Right renal pelvis (tissue), 4 donors: ENCODE measurements around the gene STX8. TPM values are rescaled to one million over a fixed set of nuclear protein-coding genes. Genes with fewer than 3 reads are reported as not detected.
"Not testable (repeated sequence)": the region's sequence is repeated elsewhere in the genome, so short reads cannot be mapped to it uniquely, and the experiment has no call there.

ENCODE experiments used
- DNase-seq, 4 donors: peaks; one replicate each; pipeline ENCODE4 v3.0.0-alpha.2; 2013; ENCODE audit warnings: low read depth in 4 of 4, low spot score in 3 of 4, missing footprints in 1 of 4
- polyA plus RNA-seq, 4 donors: library from polyadenylated mRNA; unstranded; fragments of 120-200 nt; gene quantifications; one replicate each; pipeline ENCODE4 v1.2.1, GENCODE V29; 2013; ENCODE audit not compliant: insufficient read length in 4 of 4

The STX8 gene
- polyA plus RNA-seq, 4 donors = 64.2 to 66.9 (median 64.6) TPM

GRCh38 chr17:9408868-9409829 lies 166.5 kb downstream of the STX8 start:
- DNase-seq = no peak

GRCh38 chr17:9408381-9408780 lies 167.2 kb downstream of the STX8 start:
- DNase-seq = no peak

DNA sequence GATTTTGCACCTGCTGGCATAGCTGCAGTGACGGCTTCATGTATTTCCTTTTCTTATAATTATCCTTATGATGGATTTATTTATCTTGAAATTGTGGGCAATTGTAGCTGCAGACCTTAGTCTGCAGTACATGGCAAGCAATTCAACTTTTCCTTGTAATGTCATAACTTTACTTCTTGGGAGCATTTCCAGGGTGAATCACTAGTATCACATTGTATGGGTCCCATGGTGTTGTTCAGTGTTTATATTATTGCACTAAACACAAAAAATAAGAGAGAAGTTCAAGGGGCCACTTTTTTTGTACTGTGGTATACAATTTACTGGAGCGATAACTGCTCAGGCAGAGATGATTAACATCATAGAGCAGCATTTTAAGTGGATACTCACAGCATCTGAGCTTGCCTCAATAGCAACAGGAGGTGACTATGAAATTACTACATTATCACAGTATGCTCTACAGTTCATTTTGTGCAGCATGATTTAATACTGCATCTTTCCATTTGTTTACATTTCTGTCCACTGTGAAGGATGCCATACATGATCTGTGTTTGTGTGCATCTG lies 169.5 kb downstream of the STX8 start:
- DNase-seq = no peak

- no peak for DNase-seq
Measured at GRCh38 chr17:9403257-9403656, 172.4 kb downstream of the STX8 start.

DNA sequence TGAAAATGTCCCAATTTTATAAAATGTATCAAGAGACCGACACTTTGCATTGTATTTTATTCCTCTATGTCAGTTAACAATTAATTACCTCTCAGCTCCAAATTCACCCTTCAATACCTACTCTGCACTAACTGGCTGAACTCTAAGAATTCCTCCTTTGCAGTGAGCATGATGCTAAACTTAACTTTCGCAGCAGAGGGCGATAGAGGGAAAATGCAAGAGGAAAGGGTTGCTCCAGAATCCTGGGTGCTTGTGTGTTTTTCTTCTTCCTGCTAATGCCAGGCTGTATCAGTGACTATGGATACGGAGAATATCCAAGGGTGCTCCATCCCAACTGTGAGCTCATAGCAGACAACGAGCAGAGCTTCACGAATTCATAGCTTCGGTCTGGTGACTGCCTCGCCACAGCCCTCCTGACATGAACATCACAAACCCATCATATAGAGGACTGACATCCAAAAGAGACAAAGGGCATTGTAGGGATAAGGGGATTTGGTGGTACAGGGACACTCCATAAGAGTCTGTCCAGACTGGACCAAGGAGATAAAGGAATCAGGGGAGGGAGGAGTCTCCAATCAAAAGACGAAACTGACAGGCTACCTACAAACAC lies 172.9 kb downstream of the STX8 start:
- DNase-seq = no peak

GRCh38 chr17:9401434-9401833 lies 174.2 kb downstream of the STX8 start:
- no peak for DNase-seq

GRCh38 chr17:9389111-9389527 lies 186.5 kb downstream of the STX8 start:
- no peak for DNase-seq

DNA sequence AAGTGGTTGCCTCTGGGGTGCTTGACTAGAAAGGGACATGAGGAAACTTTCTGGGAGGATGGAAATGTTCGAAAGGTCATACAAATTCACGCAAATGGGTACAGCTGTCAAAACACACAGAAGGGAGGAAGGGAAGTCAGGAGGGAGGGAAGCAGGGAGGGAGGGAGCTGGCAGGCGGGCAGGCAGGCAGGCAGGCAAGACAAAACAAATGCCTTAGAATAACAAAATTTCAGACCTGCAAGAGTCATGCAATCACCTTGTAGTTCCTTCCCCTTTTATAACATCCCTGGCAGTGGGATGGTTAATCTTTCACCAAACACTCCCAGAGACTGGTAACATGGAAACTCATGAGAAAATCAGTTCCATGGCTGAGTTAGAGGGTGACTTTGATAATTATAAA lies 189.2 kb downstream of the STX8 start:
- no peak for DNase-seq

- DNase-seq = no peak
Measured at GRCh38 chr17:9383826-9384225, 191.8 kb downstream of the STX8 start.

GRCh38 chr17:9382626-9383025 lies 193.0 kb downstream of the STX8 start:
- DNase-seq = no peak

- DNase-seq = no peak
Measured at GRCh38 chr17:9381068-9381467, 194.6 kb downstream of the STX8 start.

- DNase-seq = no peak
Measured at GRCh38 chr17:9380361-9380760, 195.3 kb downstream of the STX8 start.

DNA sequence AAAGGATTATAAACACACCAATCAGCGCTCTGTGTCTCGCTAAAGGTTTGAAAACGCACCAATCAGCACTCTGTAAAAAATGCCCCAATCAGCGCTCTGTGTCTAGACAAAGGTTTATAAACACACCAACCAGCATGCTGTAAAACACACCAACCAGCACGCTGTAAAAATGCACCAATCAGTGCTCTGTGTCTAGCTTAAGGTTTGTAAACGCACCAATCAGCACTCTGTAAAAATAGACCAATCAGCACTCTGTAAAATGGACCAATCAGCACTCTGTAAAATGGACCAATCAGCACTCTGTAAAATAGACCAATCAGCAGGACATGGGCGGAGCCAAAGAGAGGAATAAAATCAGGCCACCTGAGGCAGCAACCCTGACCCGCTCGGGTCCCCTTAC lies 199.4 kb downstream of the STX8 start:
- DNase-seq = not testable (repeated sequence)

DNA sequence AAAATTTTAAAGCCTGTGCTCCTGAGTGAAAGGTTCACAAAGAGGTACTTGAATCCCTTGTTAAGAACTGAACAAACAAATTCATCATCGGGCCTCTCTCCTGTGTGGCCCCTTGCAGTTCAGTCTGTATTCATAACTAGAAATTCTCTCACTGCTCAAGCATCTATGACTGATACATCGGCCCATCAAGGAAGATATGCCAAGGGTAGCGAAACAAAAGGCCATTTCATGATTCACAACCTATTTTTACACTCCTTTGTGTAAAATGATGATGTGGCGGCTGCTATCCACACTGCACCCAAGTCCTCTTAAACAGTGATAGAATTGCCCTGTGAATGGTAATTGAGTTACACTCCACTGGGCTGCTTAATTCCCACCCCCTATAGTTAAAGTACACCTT lies 204.6 kb downstream of the STX8 start:
- no peak for DNase-seq

GRCh38 chr17:9370467-9370866 lies 205.2 kb downstream of the STX8 start:
- DNase-seq = no peak

- no peak for DNase-seq
Measured at GRCh38 chr17:9368631-9369030, 207.0 kb downstream of the STX8 start.

DNA sequence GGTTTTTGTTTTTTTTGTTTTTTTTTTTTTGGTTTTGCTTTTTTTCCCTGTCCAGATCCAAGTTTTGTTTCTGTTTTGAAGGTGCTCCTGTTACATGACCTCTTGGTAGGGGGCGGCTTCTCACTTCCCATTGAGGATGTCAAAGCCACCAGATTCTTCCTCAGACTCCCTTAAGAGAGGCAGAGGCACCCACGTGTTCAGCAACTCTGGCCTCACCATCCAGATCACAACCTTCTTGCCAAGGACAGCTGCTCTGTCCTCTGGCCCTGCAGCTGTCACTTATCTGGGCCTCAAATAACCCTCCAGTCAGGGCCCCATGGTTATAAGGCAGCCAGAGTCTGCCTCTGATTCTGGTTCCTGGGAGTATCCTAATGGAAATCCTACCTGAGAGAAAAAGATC lies 208.5 kb downstream of the STX8 start:
- no peak for DNase-seq

GRCh38 chr17:9364837-9365430 lies 210.7 kb downstream of the STX8 start:
- DNase-seq = no peak

DNA sequence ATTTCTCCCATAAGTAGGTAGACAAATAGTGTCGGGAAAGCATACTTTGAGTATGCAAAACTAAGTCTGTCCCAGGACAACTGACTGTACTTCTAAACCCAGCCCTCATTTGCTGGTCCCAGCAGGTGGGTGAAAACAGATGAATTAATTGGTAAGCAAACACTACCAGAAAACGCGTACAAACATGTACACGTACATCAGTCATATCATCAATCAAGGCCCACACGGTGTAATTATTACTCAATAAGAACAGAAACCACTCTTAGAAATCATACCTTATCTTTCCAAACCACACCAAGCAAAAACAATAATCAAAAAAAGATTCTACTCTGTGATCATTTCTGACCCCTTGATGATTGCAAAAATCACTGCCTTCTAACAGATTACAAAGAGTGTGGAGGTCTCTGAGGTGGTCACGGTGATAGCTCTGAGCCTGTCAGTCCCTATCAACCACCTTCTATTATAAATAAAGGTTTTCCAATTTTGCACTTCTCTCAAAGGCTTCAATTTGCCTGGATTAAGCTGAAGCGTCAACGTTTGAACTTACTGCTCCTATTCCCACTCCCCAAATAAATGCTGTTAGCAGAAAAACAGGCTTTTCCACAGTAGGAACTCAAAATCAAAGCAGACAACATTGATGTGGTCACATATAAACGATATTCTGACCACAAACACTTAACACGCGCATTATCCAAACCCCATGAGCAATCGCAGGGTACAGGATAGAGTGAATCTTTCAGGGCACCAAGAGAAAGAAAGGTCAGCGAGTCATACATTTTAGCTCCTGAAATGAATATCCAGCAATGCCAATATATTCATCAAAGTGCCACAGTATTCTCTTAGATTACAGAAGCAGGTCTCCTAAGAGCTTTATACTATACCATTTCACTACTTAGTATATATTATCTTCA lies 211.9 kb downstream of the STX8 start:
- DNase-seq = no peak
